H9 (cell line): Measurements from ENCODE around the gene PACS1. TPM values are rescaled to one million over a fixed set of nuclear protein-coding genes. Genes with fewer than 3 reads are reported as not detected.

Experiments
- DNase-seq: peaks from one replicate; pipeline ENCODE4 v3.0.0-alpha.2; 2017
- H2AFZ ChIP-seq: one replicate; pipeline ENCODE4 v1.6.1; 2013; ENCODE audit warnings: mild to moderate bottlenecking, low read length, control low read depth, moderate library complexity
- H2AK5ac ChIP-seq: 2 replicates; pipeline ENCODE4 v1.6.1; 2013; ENCODE audit warnings: low read length, control low read depth, mixed read lengths; ENCODE audit not compliant: insufficient read length
- H2BK120ac ChIP-seq: one replicate; pipeline ENCODE4 v1.6.1; 2013; ENCODE audit warnings: low read depth, mild to moderate bottlenecking, low read length, control low read depth, inconsistent platforms; ENCODE audit not compliant: poor library complexity, severe bottlenecking
- H2BK12ac ChIP-seq: 2 replicates; pipeline ENCODE4 v1.6.1; 2013; ENCODE audit warnings: low read length, control low read depth, mixed read lengths, low read depth; ENCODE audit not compliant: insufficient read length
- H2BK15ac ChIP-seq: 2 replicates; pipeline ENCODE4 v1.6.1; 2013; ENCODE audit warnings: low read depth, low read length, control low read depth
- H2BK20ac ChIP-seq: one replicate; pipeline ENCODE4 v1.6.1; 2013; ENCODE audit warnings: low read depth, mild to moderate bottlenecking, low read length, control low read depth, inconsistent platforms; ENCODE audit not compliant: poor library complexity, severe bottlenecking
- H2BK5ac ChIP-seq: 2 replicates; pipeline ENCODE4 v1.6.1; 2013; ENCODE audit warnings: low read length, control low read depth, mixed read lengths; ENCODE audit not compliant: insufficient read length
- H3K14ac ChIP-seq: 2 replicates; pipeline ENCODE4 v1.6.1; 2013; ENCODE audit warnings: low read length, control low read depth; ENCODE audit not compliant: insufficient read depth
- H3K18ac ChIP-seq: 2 replicates; pipeline ENCODE4 v1.6.1; 2013; ENCODE audit warnings: low read depth, mild to moderate bottlenecking, mixed read lengths, low read length, control low read depth; ENCODE audit not compliant: insufficient read length
- H3K23ac ChIP-seq: 2 replicates; pipeline ENCODE4 v1.6.1; 2013; ENCODE audit warnings: low read length, control low read depth, mixed read lengths, low read depth; ENCODE audit not compliant: insufficient read length
- H3K23me2 ChIP-seq: 2 replicates; pipeline ENCODE4 v1.6.1; 2013; ENCODE audit warnings: low read depth, mild to moderate bottlenecking, mixed read lengths, low read length, control low read depth; ENCODE audit not compliant: insufficient read length, poor library complexity, severe bottlenecking
- H3K27ac ChIP-seq: 2 replicates; pipeline ENCODE4 v1.5.1; 2013; ENCODE audit warnings: low read length, control low read depth, mixed read lengths, low read depth; ENCODE audit not compliant: insufficient read length
- H3K27me3 ChIP-seq: 2 replicates; pipeline ENCODE4 v1.6.1; 2013; ENCODE audit warnings: low read length, control low read depth, inconsistent platforms; ENCODE audit not compliant: insufficient read depth
- H3K4ac ChIP-seq: 2 replicates; pipeline ENCODE4 v1.6.1; 2013; ENCODE audit warnings: low read depth, mild to moderate bottlenecking, control low read depth, inconsistent platforms, low read length, moderate library complexity
- H3K4me1 ChIP-seq: 2 replicates; pipeline ENCODE4 v1.6.1; 2013; ENCODE audit warnings: low read length, control low read depth, inconsistent platforms; ENCODE audit not compliant: insufficient read depth
- H3K4me2 ChIP-seq: 2 replicates; pipeline ENCODE4 v1.6.1; 2013; ENCODE audit warnings: low read length, control low read depth, mixed read lengths; ENCODE audit not compliant: insufficient read length, insufficient read depth
- H3K56ac ChIP-seq: 2 replicates; pipeline ENCODE4 v1.6.1; 2013; ENCODE audit warnings: low read depth, mild to moderate bottlenecking, mixed read lengths, low read length, control low read depth; ENCODE audit not compliant: insufficient read length
- H3K79me1 ChIP-seq: 2 replicates; pipeline ENCODE4 v1.6.1; 2013; ENCODE audit warnings: low read depth, mild to moderate bottlenecking, moderate library complexity, low read length, control low read depth, inconsistent platforms; ENCODE audit not compliant: insufficient read depth, poor library complexity, severe bottlenecking
- H3K79me2 ChIP-seq: 2 replicates; pipeline ENCODE4 v1.6.1; 2013; ENCODE audit warnings: low read length, control low read depth, inconsistent platforms; ENCODE audit not compliant: insufficient read depth
- H3K9ac ChIP-seq: 2 replicates; pipeline ENCODE4 v1.6.1; 2013; ENCODE audit warnings: low read length, control low read depth, mixed read lengths; ENCODE audit not compliant: insufficient read length; ENCODE audit errors: extremely low read depth
- H3K9me3 ChIP-seq: one replicate; pipeline ENCODE4 v1.6.1; 2013; ENCODE audit warnings: low read depth, low read length, inconsistent platforms; ENCODE audit not compliant: control insufficient read depth
- H3T11ph ChIP-seq: one replicate; pipeline ENCODE4 v1.6.1; 2013; ENCODE audit warnings: mild to moderate bottlenecking, low read length, control low read depth, inconsistent platforms
- H4K20me1 ChIP-seq: one replicate; pipeline ENCODE4 v1.6.1; 2013; ENCODE audit not compliant: control insufficient read depth, insufficient read length, insufficient read depth
- H4K5ac ChIP-seq: 2 replicates; pipeline ENCODE4 v1.6.1; 2013; ENCODE audit warnings: low read depth, mild to moderate bottlenecking, mixed read lengths, low read length, control low read depth; ENCODE audit not compliant: insufficient read length
- H4K8ac ChIP-seq: replicated peaks from 2 replicates; pipeline ENCODE4 v1.6.1; 2013; ENCODE audit warnings: low read length, control low read depth, mixed read lengths, low read depth; ENCODE audit not compliant: insufficient read length
- H4K91ac ChIP-seq: 2 replicates; pipeline ENCODE4 v1.6.1; 2013; ENCODE audit warnings: low read depth, mild to moderate bottlenecking, moderate library complexity, mixed read lengths, low read length, control low read depth; ENCODE audit not compliant: insufficient read length
- H3K27ac Mint-ChIP-seq, 3 experiments: 2 replicates in 2 of 3; 3 replicates in 1 of 3; pipeline ENCODE4 v1.8.0; 2020 to 2021; ENCODE audit warnings: mixed read lengths in 3 of 3, mild to moderate bottlenecking in 1 of 3, moderate library complexity in 1 of 3
- H3K27me3 Mint-ChIP-seq: 2 replicates; pipeline ENCODE4 v1.8.0; 2021; ENCODE audit warnings: low read depth, mild to moderate bottlenecking, moderate library complexity, mixed read lengths
- H3K36me3 Mint-ChIP-seq, 3 experiments: 2 replicates in 2 of 3; 3 replicates in 1 of 3; pipeline ENCODE4 v1.8.0; 2020 to 2021; ENCODE audit warnings: low read depth in 3 of 3, mixed read lengths in 3 of 3; ENCODE audit not compliant: insufficient read depth in 1 of 3
- H3K4me1 Mint-ChIP-seq, 2 experiments: 2 replicates each; pipeline ENCODE4 v1.8.0; 2020; ENCODE audit warnings: mixed read lengths in 2 of 2
- H3K4me3 Mint-ChIP-seq, 2 experiments: 2 replicates in 1 of 2; 3 replicates in 1 of 2; pipeline ENCODE4 v1.8.0; 2020 to 2021; ENCODE audit warnings: mild to moderate bottlenecking in 2 of 2, mixed read lengths in 2 of 2, moderate library complexity in 1 of 2
- H3K9me3 Mint-ChIP-seq, 2 experiments: 2 replicates in 1 of 2; 3 replicates in 1 of 2; pipeline ENCODE4 v1.8.0; 2020; ENCODE audit warnings: mild to moderate bottlenecking in 2 of 2, mixed read lengths in 2 of 2, moderate library complexity in 1 of 2
- CTCF ChIP-seq: fragments of 200-600 bp; sonication (generic); conservative IDR thresholded peaks from 3 replicates; pipeline ENCODE4 v1.8.0; 2021; ENCODE audit warnings: antibody characterized with exemption, mild to moderate bottlenecking
- WGBS: extraction: QIAGEN DNeasy Blood & Tissue Kit; methylation state at CpG from one replicate; pipeline ENCODE4 v1.1.7; 2013; ENCODE audit warnings: missing lambda C conversion rate, low lambda C conversion rate, mixed read lengths; ENCODE audit not compliant: insufficient read length; ENCODE audit errors: extremely low coverage; 5-methylcytosine and 5-hydroxymethylcytosine counted together
- total RNA-seq: library from RNA; stranded (reverse); gene quantifications from 2 replicates; pipeline ENCODE4 v1.2.1, GENCODE V29; 2021

The PACS1 gene
- total RNA-seq, 1 experiment from 2014 or later: 35.5 TPM

- no peak overlapping the region for H3K18ac ChIP-seq
- no peak overlapping the region for H3K4ac ChIP-seq
- no peaks in the 10 kb centered on the region for H3K79me1 ChIP-seq
- no peak overlapping the region for H3K4me3 Mint-ChIP-seq
- no peak overlapping the region for H2AFZ ChIP-seq
- no peaks in the 10 kb centered on the region for H3K27me3 ChIP-seq
- no peak for DNase-seq
- H4K20me1 ChIP-seq: no peaks in the 10 kb centered on the region
- H2BK12ac ChIP-seq: no peak overlapping the region
- H3K4me2 ChIP-seq: no peak overlapping the region
- TF ChIP-seq CTCF: no peak
- no peaks in the 10 kb centered on the region for H3K36me3 Mint-ChIP-seq
- no peak overlapping the region for H2BK15ac ChIP-seq
- peaks cover 30 to 34% of the 10 kb centered on the region in 2 experiments for H3K4me1 Mint-ChIP-seq
- H3K9ac ChIP-seq: no peak overlapping the region
- H2AK5ac ChIP-seq: no peak overlapping the region
- no peaks in the 10 kb centered on the region for H3K27me3 Mint-ChIP-seq
- WGBS: no CpG with 5 or more reads among the region's 3 CpGs
- no peaks in the 10 kb centered on the region for H3K9me3 Mint-ChIP-seq
- no peaks in the 10 kb centered on the region for H3K9me3 ChIP-seq
- H3T11ph ChIP-seq: no peak overlapping the region
- H4K8ac ChIP-seq: no peak overlapping the region
- H3K14ac ChIP-seq: no peak overlapping the region
- H3K27ac ChIP-seq: no peak overlapping the region
- H3K27ac Mint-ChIP-seq: no peak overlapping the region
- no peak overlapping the region for H2BK120ac ChIP-seq
- no peak overlapping the region for H2BK20ac ChIP-seq
- no peaks in the 10 kb centered on the region for H3K23me2 ChIP-seq
- no peak overlapping the region for H2BK5ac ChIP-seq
- H3K56ac ChIP-seq: no peak overlapping the region
- H4K91ac ChIP-seq: no peak overlapping the region
- no peak overlapping the region for H4K5ac ChIP-seq
- no peak overlapping the region for H3K23ac ChIP-seq
- no peaks in the 10 kb centered on the region for H3K79me2 ChIP-seq
- H3K4me1 ChIP-seq: peaks cover 12% of the 10 kb centered on the region
Measured at GRCh38 chr11:66124564-66124963, 54.5 kb downstream of the PACS1 start.
